SK-N-SH treated with all-trans-retinoic acid at 6 μM for 48 hours (cell line): Measurements from ENCODE around the gene ZFP62.

ENCODE experiments used
- CREB5 ChIP-seq: fragments of 250-450 bp; sonication (Bioruptor Pico); IDR thresholded peaks from 2 replicates; pipeline ENCODE4 v1.5.1; 2020; ENCODE audit warnings: low read depth, mild to moderate bottlenecking, moderate library complexity
- GLIS3 ChIP-seq: fragments of 250-450 bp; sonication (Bioruptor Pico); IDR thresholded peaks from 2 replicates; pipeline ENCODE4 v1.5.0; 2020; ENCODE audit warnings: mild to moderate bottlenecking, moderate library complexity
- PATZ1 ChIP-seq: fragments of 250-450 bp; sonication (Bioruptor Pico); IDR thresholded peaks from 2 replicates; pipeline ENCODE4 v1.8.0; 2020; ENCODE audit warnings: mild to moderate bottlenecking, moderate library complexity, borderline replicate concordance
- TCF4 ChIP-seq: fragments of 250-450 bp; sonication (Bioruptor Pico); IDR thresholded peaks from 2 replicates; pipeline ENCODE4 v1.8.0; 2021; ENCODE audit warnings: mild to moderate bottlenecking, moderate library complexity, borderline replicate concordance
- ZFP3 ChIP-seq: fragments of 250-450 bp; sonication (Bioruptor Pico); IDR thresholded peaks from 2 replicates; pipeline ENCODE4 v1.5.0; 2020; ENCODE audit warnings: mild to moderate bottlenecking, moderate library complexity
- ZFP30 ChIP-seq: fragments of 450-650 bp; formaldehyde crosslinking; IDR thresholded peaks from 2 replicates; pipeline ENCODE4 v1.5.0; 2022; ENCODE audit warnings: mild to moderate bottlenecking, moderate library complexity
- ZNF565 ChIP-seq: fragments of 450-650 bp; formaldehyde crosslinking; conservative IDR thresholded peaks from 2 replicates; pipeline ENCODE4 v1.5.0; 2020; ENCODE audit warnings: low read depth, mild to moderate bottlenecking, moderate library complexity
- ZNF8 ChIP-seq: fragments of 450-650 bp; formaldehyde crosslinking; IDR thresholded peaks from 2 replicates; pipeline ENCODE4 v1.5.0; 2020; ENCODE audit warnings: mild to moderate bottlenecking, moderate library complexity

- TF ChIP-seq PATZ1 (no peak), ZFP30 (CRISPR knock-in tag) (no peak), CREB5 (CRISPR knock-in tag) (no peak), ZFP3 (CRISPR knock-in tag) (no peak), GLIS3 (CRISPR knock-in tag) (no peak), ZNF565 (CRISPR knock-in tag) (no peak), ZNF8 (no peak), TCF4 (CRISPR knock-in tag) (no peak)
These were observed 59.3 kb downstream of the ZFP62 start for GRCh38 chr5:180801596-180802324.
